MCF 10A (cell line): ENCODE results near the gene CD276. TPM values are rescaled to one million over a fixed set of nuclear protein-coding genes. Genes with fewer than 3 reads are reported as not detected.

Experiments
- BruUV-seq: library from RNA; stranded (reverse); fragments of 400-500 nt; replicated peaks from 2 replicates; lab custom pipeline; 2021; lab: Mats Ljungman, UMichigan
- CTCF ChIA-PET: fragments of 300-600 bp; sonication (Branson Sonifier 250); formaldehyde crosslinking; extraction: SDS; loops from one replicate; lab custom pipeline; 2021; ENCODE audit warnings: antibody characterized with exemption, inconsistent platforms; lab: Yijun Ruan, JAX
- POLR2A ChIA-PET: fragments of 300-600, 350-650 bp; sonication (Branson Sonifier 250); formaldehyde crosslinking; extraction: SDS; loops from one replicate; lab custom pipeline; 2020; ENCODE audit warnings: antibody characterized with exemption, inconsistent platforms; lab: Yijun Ruan, JAX
- DNase-seq: peaks from one replicate; pipeline ENCODE4 v3.0.0-alpha.2; 2018; ENCODE audit not compliant: unreplicated experiment
- H3K27ac Mint-ChIP-seq: one replicate; pipeline ENCODE4 v1.8.0; 2022; ENCODE audit warnings: mild to moderate bottlenecking, low read depth, mixed read lengths; ENCODE audit not compliant: unreplicated experiment
- H3K27me3 Mint-ChIP-seq: one replicate; pipeline ENCODE4 v1.8.0; 2022; ENCODE audit warnings: mixed read lengths; ENCODE audit not compliant: insufficient read depth, unreplicated experiment
- H3K36me3 Mint-ChIP-seq: one replicate; pipeline ENCODE4 v1.8.0; 2022; ENCODE audit warnings: mild to moderate bottlenecking, moderate library complexity, mixed read lengths; ENCODE audit not compliant: insufficient read depth, unreplicated experiment
- H3K4me1 Mint-ChIP-seq: one replicate; pipeline ENCODE4 v1.8.0; 2022; ENCODE audit warnings: mixed read lengths; ENCODE audit not compliant: insufficient read depth, unreplicated experiment
- H3K4me3 Mint-ChIP-seq: one replicate; pipeline ENCODE4 v1.8.0; 2022; ENCODE audit warnings: mild to moderate bottlenecking, moderate library complexity, mixed read lengths; ENCODE audit not compliant: unreplicated experiment
- H3K9me3 Mint-ChIP-seq: one replicate; pipeline ENCODE4 v1.8.0; 2022; ENCODE audit warnings: mixed read lengths; ENCODE audit not compliant: unreplicated experiment
- intact Hi-C: fragments of 100-400 bp; cut with micrococcal nuclease; formaldehyde crosslinking; loops from 2 replicates; pipeline ENCODE4 v1.14.1; 2022
- total RNA-seq: library from RNA; stranded (reverse); gene quantifications from 2 replicates; pipeline ENCODE4 v1.2.3, GENCODE V29; 2022
- TF ChIP-seq, protein P1 (sequence below): fragments of 200-600 bp; IDR thresholded peaks from one replicate; pipeline ENCODE4 v1.8.0; 2022; ENCODE audit warnings: antibody characterized with exemption, mild to moderate bottlenecking; ENCODE audit not compliant: unreplicated experiment

The CD276 gene
- total RNA-seq, 1 experiment from 2014 or later = 52.8 TPM

DNA sequence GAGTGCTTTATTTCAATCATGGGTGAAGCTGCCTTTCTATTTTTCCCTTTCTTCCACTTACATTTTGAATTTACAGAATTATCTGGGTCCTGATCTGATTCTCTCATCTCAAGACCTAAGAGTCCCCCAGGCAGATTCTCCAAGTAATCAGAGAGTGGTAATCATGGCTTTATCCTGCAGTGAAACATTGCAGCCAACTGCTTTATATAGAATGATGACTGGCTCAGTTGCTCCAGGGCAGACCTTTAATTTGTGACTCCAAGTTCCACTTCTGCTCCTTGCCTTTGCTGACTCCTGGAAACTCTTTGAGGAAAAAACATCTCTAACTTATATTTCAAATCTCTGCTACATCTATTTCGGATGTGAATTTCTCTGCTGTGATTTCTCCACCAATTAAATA lies 25.5 kb upstream of the CD276 start:
- no peak overlapping the region for H3K27ac Mint-ChIP-seq

DNA sequence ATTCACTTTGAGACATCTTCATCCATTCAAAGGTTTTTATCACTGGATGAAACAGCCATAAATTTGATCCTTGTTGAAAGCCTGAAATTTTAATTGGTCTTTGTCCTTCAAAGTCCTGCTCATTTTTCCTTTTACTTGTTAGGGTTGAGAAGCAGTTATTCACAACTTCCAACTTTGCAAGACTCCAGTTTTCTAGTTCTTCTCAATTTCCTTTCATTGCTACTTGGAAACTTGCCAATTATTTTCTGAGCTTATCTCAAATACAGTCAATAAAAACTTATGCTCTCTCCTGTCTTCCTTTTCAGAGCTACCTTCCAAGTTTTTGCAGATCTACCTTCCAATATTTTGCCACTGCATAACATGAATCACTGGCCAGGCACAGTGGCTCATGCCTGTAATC lies 23.7 kb upstream of the CD276 start:
- intact Hi-C loops = no loop called here
- no peak for DNase-seq
- Mint-ChIP-seq H3K27ac (no peak overlapping the region), H3K4me3 (no peak overlapping the region), H3K9me3 (no peaks in the 10 kb centered on the region), H3K36me3 (no peaks in the 10 kb centered on the region), H3K27me3 (no peaks in the 10 kb centered on the region), H3K4me1 (no peaks in the 10 kb centered on the region)
- no TSS peak for BruUV-seq
- POLR2A ChIA-PET = interaction anchor here (0.6 to 1.3 kb wide), 3 partner anchors 13 to 98 kb away, joined by 3 read pairs; no protein-coding TSS in a partner anchor
- CTCF ChIA-PET = interaction anchor here (0.8 to 1.7 kb wide), 2 partner anchors 18 to 39 kb away, joined by 3 to 5 read pairs; no protein-coding TSS in a partner anchor
- TF ChIP-seq, protein P1, sequence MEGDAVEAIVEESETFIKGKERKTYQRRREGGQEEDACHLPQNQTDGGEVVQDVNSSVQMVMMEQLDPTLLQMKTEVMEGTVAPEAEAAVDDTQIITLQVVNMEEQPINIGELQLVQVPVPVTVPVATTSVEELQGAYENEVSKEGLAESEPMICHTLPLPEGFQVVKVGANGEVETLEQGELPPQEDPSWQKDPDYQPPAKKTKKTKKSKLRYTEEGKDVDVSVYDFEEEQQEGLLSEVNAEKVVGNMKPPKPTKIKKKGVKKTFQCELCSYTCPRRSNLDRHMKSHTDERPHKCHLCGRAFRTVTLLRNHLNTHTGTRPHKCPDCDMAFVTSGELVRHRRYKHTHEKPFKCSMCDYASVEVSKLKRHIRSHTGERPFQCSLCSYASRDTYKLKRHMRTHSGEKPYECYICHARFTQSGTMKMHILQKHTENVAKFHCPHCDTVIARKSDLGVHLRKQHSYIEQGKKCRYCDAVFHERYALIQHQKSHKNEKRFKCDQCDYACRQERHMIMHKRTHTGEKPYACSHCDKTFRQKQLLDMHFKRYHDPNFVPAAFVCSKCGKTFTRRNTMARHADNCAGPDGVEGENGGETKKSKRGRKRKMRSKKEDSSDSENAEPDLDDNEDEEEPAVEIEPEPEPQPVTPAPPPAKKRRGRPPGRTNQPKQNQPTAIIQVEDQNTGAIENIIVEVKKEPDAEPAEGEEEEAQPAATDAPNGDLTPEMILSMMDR = no peak

More for the DNA sequence above, 25.5 kb upstream of the CD276 start:
- Mint-ChIP-seq H3K36me3 (no peaks in the 10 kb centered on the region), H3K4me3 (no peak overlapping the region), H3K4me1 (no peaks in the 10 kb centered on the region), H3K27me3 (no peaks in the 10 kb centered on the region), H3K9me3 (no peaks in the 10 kb centered on the region)
- ChIA-PET POLR2A (no interaction called here), CTCF (interaction anchor here (0.9 kb wide), 1 partner anchor 22 kb away, joined by 3 read pairs; no protein-coding TSS in a partner anchor)
- TF ChIP-seq, protein P1 = no peak
- DNase-seq = no peak
- intact Hi-C loops = no loop called here
- no TSS peak for BruUV-seq

DNA sequence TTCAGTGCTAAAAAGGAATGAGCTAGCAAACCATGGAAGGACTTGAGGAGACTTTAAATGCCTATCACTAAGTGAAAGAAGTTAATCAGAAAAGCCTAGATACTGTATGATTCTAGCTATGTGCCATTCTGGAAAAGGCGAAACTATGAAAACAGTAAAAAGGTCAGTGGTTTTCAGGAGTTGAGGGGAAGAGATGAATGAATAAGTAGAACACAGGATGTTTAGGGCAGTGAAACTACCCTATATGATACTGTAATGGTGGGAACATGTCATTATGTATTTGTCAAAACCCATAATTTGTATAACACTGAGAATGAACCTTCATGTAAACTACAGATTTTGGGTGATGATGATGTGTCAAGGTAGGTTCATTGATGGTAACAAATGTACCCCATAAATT lies 9.6 kb upstream of the CD276 start:
- no peak overlapping the region for H3K4me3 Mint-ChIP-seq
- intact Hi-C loops = no loop called here
- H3K27ac Mint-ChIP-seq = no peak overlapping the region
- DNase-seq = no peak
- TF ChIP-seq, protein P1 = no peak
- H3K9me3 Mint-ChIP-seq = no peaks in the 10 kb centered on the region
- ChIA-PET CTCF (interaction anchor here (0.6 kb wide), 1 partner anchor 8 kb away, joined by 3 read pairs; no protein-coding TSS in a partner anchor), POLR2A (no interaction called here)
- no peaks in the 10 kb centered on the region for H3K4me1 Mint-ChIP-seq
- no TSS peak for BruUV-seq
- H3K36me3 Mint-ChIP-seq = peaks cover 6% of the 10 kb centered on the region
- H3K27me3 Mint-ChIP-seq = no peaks in the 10 kb centered on the region

DNA sequence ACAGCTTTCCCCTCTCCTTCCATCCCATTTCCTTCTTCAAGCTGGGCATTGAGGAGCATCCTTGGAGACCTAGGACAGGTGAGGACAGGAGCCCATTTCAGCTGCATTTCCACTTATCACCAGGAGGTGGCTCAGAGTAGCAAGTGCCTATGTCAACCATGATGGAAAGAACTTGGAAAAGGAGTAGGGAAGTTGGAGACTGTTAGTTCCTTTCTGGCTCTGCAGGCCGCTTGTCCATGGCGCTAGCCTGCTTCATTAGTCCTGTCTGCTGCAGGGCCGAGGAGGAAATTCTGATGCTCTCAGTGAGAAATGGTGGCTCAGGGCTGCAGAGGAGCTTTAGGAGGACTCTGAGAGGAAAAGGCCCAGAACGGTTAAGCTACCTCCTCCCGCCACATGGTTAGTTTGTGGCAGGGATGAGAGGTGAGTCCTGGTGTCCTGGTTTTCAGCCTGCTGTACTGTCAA lies 7.0 kb upstream of the CD276 start:
- BruUV-seq = no TSS peak
- TF ChIP-seq, protein P1 = peak; percentile 81
- Mint-ChIP-seq H3K4me3 (no peak overlapping the region), H3K36me3 (no peaks in the 10 kb centered on the region), H3K4me1 (peaks cover 2% of the 10 kb centered on the region), H3K27ac (no peak overlapping the region), H3K27me3 (no peaks in the 10 kb centered on the region), H3K9me3 (no peaks in the 10 kb centered on the region)
- POLR2A ChIA-PET = interaction anchor here (0.6 to 2.8 kb wide), 3 partner anchors 29 to 43 kb away, joined by 3 to 8 read pairs (median 3); partner anchors contain the start of gene NPTN
- peak; percentile 80 for DNase-seq
- CTCF ChIA-PET = interaction anchor here (0.6 to 4.1 kb wide), 22 partner anchors 8 to 894 kb away, joined by 3 to 95 read pairs (median 3); partner anchors contain the start of gene NPTN
- intact Hi-C loops = loop anchor here (1.0 kb wide), 3 partner anchors 23 to 41 kb away; no protein-coding TSS in a partner anchor
